ENCODE results near the gene PLA2G4C.
"Not testable (repeated sequence)": the region's sequence is repeated elsewhere in the genome, so short reads cannot be mapped to it uniquely, and the experiment has no call there.

PLA2G4C gene

DNA sequence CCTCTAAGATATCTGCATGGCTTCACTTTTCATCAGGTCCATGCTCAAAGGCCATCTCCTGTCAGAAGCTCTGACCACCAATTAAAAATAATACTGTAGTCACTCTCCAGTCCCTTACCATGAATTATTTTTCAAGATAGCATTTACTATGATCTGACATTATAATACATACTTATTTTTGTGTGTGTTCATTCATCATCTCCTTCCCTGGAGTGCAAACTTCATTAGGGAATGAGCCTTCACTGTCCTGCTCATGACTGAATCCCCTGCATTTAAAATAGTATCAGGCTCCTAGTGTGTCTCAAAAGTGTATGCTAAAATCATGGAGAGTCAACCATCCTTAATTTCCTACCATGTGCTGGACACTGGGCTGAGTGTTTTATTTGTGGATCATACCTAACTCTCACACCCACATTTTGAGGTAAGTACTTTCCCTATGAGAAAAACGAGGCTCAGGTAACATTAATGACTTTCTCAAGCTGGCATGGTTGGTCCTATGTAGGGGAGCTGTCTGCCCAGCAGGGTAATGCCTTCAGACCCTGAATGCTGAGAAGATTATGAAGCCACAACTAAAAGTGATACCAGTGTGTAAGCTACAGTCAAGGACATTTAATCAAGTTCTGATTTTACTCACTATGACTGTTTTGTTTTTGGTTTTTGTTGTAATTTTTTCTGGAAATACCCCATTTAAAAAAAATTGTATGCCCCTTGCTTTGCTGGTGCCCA is 16.3 kb downstream of the PLA2G4C start:
- no peak overlapping the region for H3K56ac ChIP-seq (ENCODE audit: low read length)
- DNase-seq, result no peak
- no peak overlapping the region for H3K4me2 ChIP-seq (ENCODE audit: low read length)
- H2BK5ac ChIP-seq (ENCODE audit: low read length), result no peak overlapping the region
- no peak overlapping the region for H2BK15ac ChIP-seq (replicated peaks; ENCODE audit: low read depth)
- H4K8ac ChIP-seq (ENCODE audit: low read depth, low read length), result no peak overlapping the region
- H3K79me2 ChIP-seq (ENCODE audit: control insufficient read depth, insufficient read depth, low read length), result no peaks in the 10 kb centered on the region
- no CpG with 5 or more reads among the region's 1 CpG for WGBS (ENCODE audit: extremely low coverage, insufficient coverage, low lambda C conversion rate)
- no peaks in the 10 kb centered on the region for H3K36me3 ChIP-seq (ENCODE audit: control insufficient read depth, insufficient read depth, low read length)
- H3K79me1 ChIP-seq (ENCODE audit: low read length), result no peaks in the 10 kb centered on the region
- no peaks in the 10 kb centered on the region for H3K27me3 ChIP-seq (ENCODE audit: insufficient read depth, low read length, poor library complexity)
- H2AK5ac ChIP-seq (ENCODE audit: low read length), result no peak overlapping the region
- no peak overlapping the region for H2BK120ac ChIP-seq (ENCODE audit: low read depth, low read length)
- no peak overlapping the region for H3K9ac ChIP-seq (ENCODE audit: low read length)
- H3K23ac ChIP-seq (ENCODE audit: low read length), result no peak overlapping the region
- no peak overlapping the region for H3K27ac ChIP-seq (ENCODE audit: low read depth, low read length)
- H3K18ac ChIP-seq (ENCODE audit: low read length), result no peak overlapping the region
- H3K4me1 ChIP-seq (ENCODE audit: control insufficient read depth, low read depth, low read length), result no peaks in the 10 kb centered on the region
- H3K4ac ChIP-seq (ENCODE audit: low read depth, low read length), result no peak overlapping the region
- no peak overlapping the region for H4K5ac ChIP-seq (ENCODE audit: low read length)
- H3K4me3 ChIP-seq (ENCODE audit: low read length), result no peak overlapping the region

GRCh38 chr19:48091111-48091718 is 19.4 kb downstream of the PLA2G4C start:
- H3K23ac ChIP-seq (ENCODE audit: low read length); H3K79me1 ChIP-seq (ENCODE audit: low read length); H3K27me3 ChIP-seq (ENCODE audit: insufficient read depth, low read length, poor library complexity); H2BK5ac ChIP-seq (ENCODE audit: low read length); H3K4me2 ChIP-seq (ENCODE audit: low read length); H3K18ac ChIP-seq (ENCODE audit: low read length); H3K56ac ChIP-seq (ENCODE audit: low read length); H2BK120ac ChIP-seq (ENCODE audit: low read depth, low read length); H3K9ac ChIP-seq (ENCODE audit: low read length); H2BK15ac ChIP-seq (replicated peaks; ENCODE audit: low read depth); DNase-seq; H3K4me3 ChIP-seq (ENCODE audit: low read length); H3K27ac ChIP-seq (ENCODE audit: low read depth, low read length); H3K4ac ChIP-seq (ENCODE audit: low read depth, low read length); H3K4me1 ChIP-seq (ENCODE audit: control insufficient read depth, low read depth, low read length); H2AK5ac ChIP-seq (ENCODE audit: low read length); H4K8ac ChIP-seq (ENCODE audit: low read depth, low read length); H3K79me2 ChIP-seq (ENCODE audit: control insufficient read depth, insufficient read depth, low read length); H4K5ac ChIP-seq (ENCODE audit: low read length); H3K36me3 ChIP-seq (ENCODE audit: control insufficient read depth, insufficient read depth, low read length): not testable (repeated sequence)
- WGBS (ENCODE audit: extremely low coverage, insufficient coverage, low lambda C conversion rate), result no CpG with 5 or more reads among the region's 13 CpGs

GRCh38 chr19:48090281-48090802 is 20.3 kb downstream of the PLA2G4C start:
- Histone ChIP-seq H3K27ac (ENCODE audit: low read depth, low read length) (no peak overlapping the region), H3K4me1 (ENCODE audit: control insufficient read depth, low read depth, low read length) (no peaks in the 10 kb centered on the region), H2AK5ac (ENCODE audit: low read length) (no peak overlapping the region), H3K9ac (ENCODE audit: low read length) (no peak overlapping the region), H3K18ac (ENCODE audit: low read length) (no peak overlapping the region), H2BK15ac (replicated peaks; ENCODE audit: low read depth) (no peak overlapping the region), H3K36me3 (ENCODE audit: control insufficient read depth, insufficient read depth, low read length) (no peaks in the 10 kb centered on the region), H3K79me1 (ENCODE audit: low read length) (no peaks in the 10 kb centered on the region), H3K27me3 (ENCODE audit: insufficient read depth, low read length, poor library complexity) (no peaks in the 10 kb centered on the region), H4K5ac (ENCODE audit: low read length) (no peak overlapping the region), H3K56ac (ENCODE audit: low read length) (no peak overlapping the region), H3K23ac (ENCODE audit: low read length) (no peak overlapping the region), H3K4ac (ENCODE audit: low read depth, low read length) (no peak overlapping the region), H2BK5ac (ENCODE audit: low read length) (no peak overlapping the region), H2BK120ac (ENCODE audit: low read depth, low read length) (no peak overlapping the region), H4K8ac (ENCODE audit: low read depth, low read length) (no peak overlapping the region), H3K79me2 (ENCODE audit: control insufficient read depth, insufficient read depth, low read length) (no peaks in the 10 kb centered on the region), H3K4me2 (ENCODE audit: low read length) (no peak overlapping the region), H3K4me3 (ENCODE audit: low read length) (no peak overlapping the region)
- no CpG with 5 or more reads among the region's 5 CpGs for WGBS (ENCODE audit: extremely low coverage, insufficient coverage, low lambda C conversion rate)
- no peak for DNase-seq

DNA sequence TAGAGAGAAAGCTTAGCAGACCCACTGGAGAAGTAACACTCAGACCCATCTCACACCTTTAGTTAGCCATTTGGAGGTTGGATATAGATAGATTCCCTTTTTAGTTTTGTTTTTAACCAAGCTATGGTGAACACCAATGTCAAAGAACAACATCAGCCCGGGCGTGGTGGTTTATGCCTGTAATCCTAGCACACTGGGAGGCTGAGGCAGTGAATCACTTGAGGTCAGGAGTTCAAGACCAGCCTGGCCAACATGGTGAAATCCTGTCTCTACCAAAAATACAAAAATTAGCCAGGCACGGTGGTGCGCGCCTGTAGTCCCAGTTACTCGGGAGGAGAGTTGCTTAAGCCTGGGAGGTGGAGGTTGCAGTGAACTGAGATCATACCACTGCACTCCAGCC is 21.6 kb downstream of the PLA2G4C start:
- H2BK15ac ChIP-seq (replicated peaks; ENCODE audit: low read depth); H3K27me3 ChIP-seq (ENCODE audit: insufficient read depth, low read length, poor library complexity); H4K8ac ChIP-seq (ENCODE audit: low read depth, low read length); H3K79me2 ChIP-seq (ENCODE audit: control insufficient read depth, insufficient read depth, low read length); H3K56ac ChIP-seq (ENCODE audit: low read length); H3K18ac ChIP-seq (ENCODE audit: low read length); H2AK5ac ChIP-seq (ENCODE audit: low read length); H3K27ac ChIP-seq (ENCODE audit: low read depth, low read length); H2BK5ac ChIP-seq (ENCODE audit: low read length); H3K36me3 ChIP-seq (ENCODE audit: control insufficient read depth, insufficient read depth, low read length); H4K5ac ChIP-seq (ENCODE audit: low read length); H3K4me1 ChIP-seq (ENCODE audit: control insufficient read depth, low read depth, low read length); H3K4me2 ChIP-seq (ENCODE audit: low read length); H3K4ac ChIP-seq (ENCODE audit: low read depth, low read length); H3K4me3 ChIP-seq (ENCODE audit: low read length); H2BK120ac ChIP-seq (ENCODE audit: low read depth, low read length); H3K23ac ChIP-seq (ENCODE audit: low read length); DNase-seq; H3K79me1 ChIP-seq (ENCODE audit: low read length); H3K9ac ChIP-seq (ENCODE audit: low read length): not testable (repeated sequence)
- WGBS (ENCODE audit: extremely low coverage, insufficient coverage, low lambda C conversion rate), result no CpG with 5 or more reads among the region's 6 CpGs

- DNase-seq, result peak; percentile 67
- H3K4me2 ChIP-seq (ENCODE audit: low read length), result no peak overlapping the region
- H3K9ac ChIP-seq (ENCODE audit: low read length), result no peak overlapping the region
- no peak overlapping the region for H3K18ac ChIP-seq (ENCODE audit: low read length)
- no peak overlapping the region for H3K4ac ChIP-seq (ENCODE audit: low read depth, low read length)
- H3K4me1 ChIP-seq (ENCODE audit: control insufficient read depth, low read depth, low read length), result no peaks in the 10 kb centered on the region
- H3K79me1 ChIP-seq (ENCODE audit: low read length), result no peaks in the 10 kb centered on the region
- H3K79me2 ChIP-seq (ENCODE audit: control insufficient read depth, insufficient read depth, low read length), result no peaks in the 10 kb centered on the region
- no peak overlapping the region for H4K8ac ChIP-seq (ENCODE audit: low read depth, low read length)
- H3K27me3 ChIP-seq (ENCODE audit: insufficient read depth, low read length, poor library complexity), result no peaks in the 10 kb centered on the region
- no peak overlapping the region for H3K27ac ChIP-seq (ENCODE audit: low read depth, low read length)
- H2BK5ac ChIP-seq (ENCODE audit: low read length), result no peak overlapping the region
- H3K23ac ChIP-seq (ENCODE audit: low read length), result no peak overlapping the region
- no peak overlapping the region for H4K5ac ChIP-seq (ENCODE audit: low read length)
- no CpG with 5 or more reads among the region's 7 CpGs for WGBS (ENCODE audit: extremely low coverage, insufficient coverage, low lambda C conversion rate)
- H3K56ac ChIP-seq (ENCODE audit: low read length), result no peak overlapping the region
- no peaks in the 10 kb centered on the region for H3K36me3 ChIP-seq (ENCODE audit: control insufficient read depth, insufficient read depth, low read length)
- no peak overlapping the region for H2BK120ac ChIP-seq (ENCODE audit: low read depth, low read length)
- no peak overlapping the region for H3K4me3 ChIP-seq (ENCODE audit: low read length)
- no peak overlapping the region for H2AK5ac ChIP-seq (ENCODE audit: low read length)
- H2BK15ac ChIP-seq (replicated peaks; ENCODE audit: low read depth), result no peak overlapping the region
These were observed 24.4 kb downstream of the PLA2G4C start for GRCh38 chr19:48085904-48086864.

Data from mesendoderm (in vitro differentiated cells).